A673 (cell line): Measurements from ENCODE around the gene FAM20B. TPM values are rescaled to one million over a fixed set of nuclear protein-coding genes. Genes with fewer than 3 reads are reported as not detected.
"Not testable (repeated sequence)": the region's sequence is repeated elsewhere in the genome, so short reads cannot be mapped to it uniquely, and the experiment has no call there.

Experiments
- BruUV-seq: library from RNA; stranded (reverse); fragments of 400-500 nt; replicated peaks from 2 replicates; lab custom pipeline; 2021; lab: Mats Ljungman, UMichigan
- CTCF ChIA-PET: fragments of 300-600 bp; sonication (Branson Sonifier 250); formaldehyde crosslinking; loops from one replicate; lab custom pipeline; 2022; ENCODE audit warnings: antibody characterized with exemption; lab: Charles Lee
- POLR2A ChIA-PET: fragments of 300-600 bp; sonication (Branson Sonifier 250); formaldehyde crosslinking; loops from one replicate; lab custom pipeline; 2022; ENCODE audit warnings: antibody characterized with exemption; ENCODE audit not compliant: low non-redundant PET; lab: Charles Lee
- DNase-seq: peaks from one replicate; pipeline ENCODE4 v3.0.0-alpha.2; 2015; ENCODE audit warnings: low spot score
- H3K27ac ChIP-seq: fragments of 200-600 bp; sonication (generic); 2 replicates; pipeline ENCODE4 v1.5.1; 2016; ENCODE audit warnings: mixed run types, low read depth, mild to moderate bottlenecking, mixed read lengths, antibody characterized with exemption, low read length; ENCODE audit not compliant: poor library complexity, severe bottlenecking
- H3K27me3 ChIP-seq: fragments of 200-600 bp; sonication (generic); replicated peaks from 2 replicates; pipeline ENCODE4 v1.6.1; 2017; ENCODE audit warnings: mixed run types, low read depth, mild to moderate bottlenecking, mixed read lengths, antibody characterized with exemption, low read length; ENCODE audit not compliant: insufficient read depth, poor library complexity
- H3K36me3 ChIP-seq: fragments of 200-600 bp; sonication (generic); 2 replicates; pipeline ENCODE4 v1.6.1; 2016; ENCODE audit warnings: mixed run types, mild to moderate bottlenecking, mixed read lengths, antibody characterized with exemption, low read length; ENCODE audit not compliant: insufficient read depth, poor library complexity, severe bottlenecking
- H3K4me1 ChIP-seq: fragments of 200-600 bp; sonication (generic); 2 replicates; pipeline ENCODE4 v1.6.1; 2017; ENCODE audit warnings: mixed run types, mild to moderate bottlenecking, mixed read lengths, antibody characterized with exemption, low read length; ENCODE audit not compliant: insufficient read depth, poor library complexity, severe bottlenecking
- H3K4me3 ChIP-seq: fragments of 200-600 bp; sonication (generic); 2 replicates; pipeline ENCODE4 v1.5.1; 2016; ENCODE audit warnings: low read depth, mixed run types, mild to moderate bottlenecking, mixed read lengths, low read length; ENCODE audit not compliant: poor library complexity, severe bottlenecking
- H3K9me3 ChIP-seq: fragments of 200-600 bp; sonication (generic); 2 replicates; pipeline ENCODE4 v1.6.1; 2016; ENCODE audit warnings: mixed run types, low read depth, mild to moderate bottlenecking, mixed read lengths, antibody characterized with exemption, low read length; ENCODE audit not compliant: poor library complexity, severe bottlenecking
- EZH2 ChIP-seq: fragments of 200-600 bp; sonication (generic); IDR thresholded peaks from 2 replicates; pipeline ENCODE4 v1.6.1; 2017; ENCODE audit warnings: borderline replicate concordance, low read depth, mild to moderate bottlenecking, mixed read lengths, antibody characterized with exemption, low read length; ENCODE audit not compliant: poor library complexity, severe bottlenecking
- intact Hi-C: fragments of 100-400 bp; cut with micrococcal nuclease; formaldehyde crosslinking; loops from one replicate; pipeline ENCODE4 v1.10.0; 2022; ENCODE audit not compliant: unreplicated experiment
- total RNA-seq: library from RNA; stranded (reverse); gene quantifications from 2 replicates; pipeline ENCODE4 v1.2.3, GENCODE V29; 2021
- TF ChIP-seq, protein P1 (sequence below): fragments of 300-800, 200-600 bp; sonication (generic); conservative IDR thresholded peaks from 2 replicates; pipeline ENCODE4 v1.5.1; 2017; ENCODE audit warnings: low read depth, mild to moderate bottlenecking, antibody characterized with exemption, low read length, moderate library complexity, mixed read lengths

FAM20B gene
- total RNA-seq, 1 experiment from 2014 or later: 43.3 TPM

- ChIA-PET POLR2A (no interaction called here), CTCF (no interaction called here)
- H3K4me1 ChIP-seq: no peaks in the 10 kb centered on the region
- DNase-seq: no peak
- H3K9me3 ChIP-seq: no peaks in the 10 kb centered on the region
- H3K4me3 ChIP-seq: no peak overlapping the region
- H3K27me3 ChIP-seq: no peaks in the 10 kb centered on the region
- BruUV-seq: no TSS peak
- H3K27ac ChIP-seq: no peak overlapping the region
- TF ChIP-seq EZH2: no peak
- TF ChIP-seq, protein P1, sequence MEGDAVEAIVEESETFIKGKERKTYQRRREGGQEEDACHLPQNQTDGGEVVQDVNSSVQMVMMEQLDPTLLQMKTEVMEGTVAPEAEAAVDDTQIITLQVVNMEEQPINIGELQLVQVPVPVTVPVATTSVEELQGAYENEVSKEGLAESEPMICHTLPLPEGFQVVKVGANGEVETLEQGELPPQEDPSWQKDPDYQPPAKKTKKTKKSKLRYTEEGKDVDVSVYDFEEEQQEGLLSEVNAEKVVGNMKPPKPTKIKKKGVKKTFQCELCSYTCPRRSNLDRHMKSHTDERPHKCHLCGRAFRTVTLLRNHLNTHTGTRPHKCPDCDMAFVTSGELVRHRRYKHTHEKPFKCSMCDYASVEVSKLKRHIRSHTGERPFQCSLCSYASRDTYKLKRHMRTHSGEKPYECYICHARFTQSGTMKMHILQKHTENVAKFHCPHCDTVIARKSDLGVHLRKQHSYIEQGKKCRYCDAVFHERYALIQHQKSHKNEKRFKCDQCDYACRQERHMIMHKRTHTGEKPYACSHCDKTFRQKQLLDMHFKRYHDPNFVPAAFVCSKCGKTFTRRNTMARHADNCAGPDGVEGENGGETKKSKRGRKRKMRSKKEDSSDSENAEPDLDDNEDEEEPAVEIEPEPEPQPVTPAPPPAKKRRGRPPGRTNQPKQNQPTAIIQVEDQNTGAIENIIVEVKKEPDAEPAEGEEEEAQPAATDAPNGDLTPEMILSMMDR: no peak
- intact Hi-C loops: no loop called here
- no peaks in the 10 kb centered on the region for H3K36me3 ChIP-seq
Measured at GRCh38 chr1:178999061-178999460, 26.6 kb upstream of the FAM20B start.

GRCh38 chr1:179001451-179001850 is 24.2 kb upstream of the FAM20B start:
- intact Hi-C loops: loop anchor here (5.0 kb wide), 1 partner anchor 699 kb away; no protein-coding TSS in a partner anchor
- DNase-seq: no peak
- Histone ChIP-seq H3K27me3 (no peaks in the 10 kb centered on the region), H3K27ac (no peak overlapping the region), H3K4me1 (no peaks in the 10 kb centered on the region), H3K36me3 (no peaks in the 10 kb centered on the region), H3K4me3 (no peak overlapping the region), H3K9me3 (no peaks in the 10 kb centered on the region)
- no TSS peak for BruUV-seq
- TF ChIP-seq, protein P1: no peak
- no peak for TF ChIP-seq EZH2
- CTCF ChIA-PET: no interaction called here
- POLR2A ChIA-PET: no interaction called here

DNA sequence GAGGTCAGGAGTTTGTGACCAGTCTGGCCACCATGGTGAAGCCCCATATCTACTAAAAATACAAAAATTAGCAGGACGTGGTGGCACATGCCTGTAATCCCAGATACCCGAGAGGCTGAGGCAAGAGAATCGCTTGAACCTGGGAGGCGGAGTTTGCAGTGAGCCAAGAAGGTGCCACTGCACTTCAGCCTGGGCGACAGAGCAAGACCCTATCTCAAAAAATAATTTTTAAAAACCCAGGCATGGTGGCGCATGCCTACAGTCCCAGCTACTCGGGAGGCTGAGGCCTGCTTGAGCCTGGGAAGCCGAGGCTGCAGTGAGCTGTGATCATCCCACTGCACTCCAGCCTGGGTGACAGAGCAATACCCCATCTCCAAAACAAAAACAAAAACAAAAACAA is 23.6 kb upstream of the FAM20B start:
- POLR2A ChIA-PET, H3K27me3 ChIP-seq, H3K4me3 ChIP-seq, H3K36me3 ChIP-seq, H3K9me3 ChIP-seq, H3K27ac ChIP-seq, BruUV-seq, DNase-seq, H3K4me1 ChIP-seq: not testable (repeated sequence)
- intact Hi-C loops: loop anchor here (1.0 to 5.0 kb wide), 4 partner anchors 190 to 700 kb away; no protein-coding TSS in a partner anchor
- CTCF ChIA-PET: interaction anchor here (0.6 to 2.0 kb wide), 5 partner anchors 123 to 461 kb away, joined by 3 to 15 read pairs (median 6); no protein-coding TSS in a partner anchor
